Natural killer cell (primary cell): Measurements from ENCODE around the gene LRRC4B. TPM values are rescaled to one million over a fixed set of nuclear protein-coding genes. Genes with fewer than 3 reads are reported as not detected.

Experiments
- ATAC-seq, 3 donors: fragments of 150-1000 bp in 2 of 3; fragments of 200-7000 bp in 1 of 3; cut with Tn5 transposase; 1 replicate in 1 of 3; 2 replicates in 2 of 3; pipeline ENCODE4 v1.10.0; 2021; ENCODE audit warnings: mild to moderate bottlenecking in 2 of 3, moderate library complexity in 2 of 3
- DNase-seq, 2 donors: peaks; one replicate each; pipeline versions ENCODE4 v3.0.0 to v3.0.0-alpha.2; 2013 to 2021; ENCODE audit warnings: mixed read lengths in 1 of 2
- H3K27ac ChIP-seq: one replicate; pipeline ENCODE4 v1.5.1; 2013; ENCODE audit warnings: mild to moderate bottlenecking, low read length
- H3K27me3 ChIP-seq: one replicate; pipeline ENCODE4 v1.6.1; 2013; ENCODE audit warnings: low read length; ENCODE audit not compliant: control insufficient read depth, insufficient read depth
- H3K36me3 ChIP-seq: one replicate; pipeline ENCODE4 v1.6.1; 2013; ENCODE audit warnings: low read length; ENCODE audit not compliant: control insufficient read depth, insufficient read depth
- H3K4me1 ChIP-seq: one replicate; pipeline ENCODE4 v1.6.1; 2013; ENCODE audit warnings: low read length; ENCODE audit not compliant: control insufficient read depth, insufficient read depth
- H3K4me3 ChIP-seq: one replicate; pipeline ENCODE4 v1.5.1; 2013; ENCODE audit warnings: low read length
- H3K9me3 ChIP-seq: one replicate; pipeline ENCODE4 v1.6.1; 2013; ENCODE audit warnings: low read length; ENCODE audit not compliant: control insufficient read depth, insufficient read depth
- H3K27ac Mint-ChIP-seq, 2 donors: one replicate each; pipeline ENCODE4 v1.8.0; 2022; ENCODE audit warnings: mild to moderate bottlenecking in 2 of 2, mixed read lengths in 2 of 2, moderate library complexity in 1 of 2
- H3K27me3 Mint-ChIP-seq, 2 donors: one replicate each; pipeline ENCODE4 v1.8.0; 2022; ENCODE audit warnings: low read depth in 2 of 2, mixed read lengths in 2 of 2
- H3K36me3 Mint-ChIP-seq: one replicate; pipeline ENCODE4 v1.8.0; 2022; ENCODE audit warnings: mixed read lengths
- H3K4me1 Mint-ChIP-seq, 2 donors: one replicate each; pipeline ENCODE4 v1.8.0; 2022; ENCODE audit warnings: mixed read lengths in 2 of 2
- H3K4me3 Mint-ChIP-seq: one replicate; pipeline ENCODE4 v1.8.0; 2022; ENCODE audit warnings: mild to moderate bottlenecking, moderate library complexity, mixed read lengths
- H3K9me3 Mint-ChIP-seq, 2 donors: one replicate each; pipeline ENCODE4 v1.8.0; 2022; ENCODE audit warnings: mixed read lengths in 2 of 2
- CTCF ChIP-seq: fragments of 200-600 bp; IDR thresholded peaks from one replicate; pipeline ENCODE4 v1.8.0; 2022; ENCODE audit warnings: antibody characterized with exemption
- WGBS: methylation state at CpG from one replicate; pipeline ENCODE4 v1.1.7; 2013; ENCODE audit warnings: missing lambda C conversion rate; ENCODE audit not compliant: insufficient coverage; 5-methylcytosine and 5-hydroxymethylcytosine counted together
- intact Hi-C: fragments of 100-400 bp; cut with micrococcal nuclease; formaldehyde crosslinking; loops from one replicate; pipeline ENCODE4 v1.14.2; 2022
- total RNA-seq, 4 donors: library from RNA; stranded (reverse); fragments of 120-200 nt in 1 of 4; gene quantifications; one replicate each; pipeline versions ENCODE4 v1.2.3 to v1.2.4, GENCODE V29; 2013 to 2022

The LRRC4B gene
- total RNA-seq, 3 donors from 2014 or later (not counting 1 experiment from before 2014, with no cell fraction given): not detected

- 80% methylated on average over 18 of the region's 18 CpGs for WGBS
- Mint-ChIP-seq H3K27me3 (peaks cover 17 to 23% of the 10 kb centered on the region in 2 donors), H3K36me3 (no peaks in the 10 kb centered on the region), H3K9me3 (no peaks in the 10 kb centered on the region), H3K27ac (no peak overlapping the region), H3K4me3 (no peak overlapping the region), H3K4me1 (peaks cover 0 to 6% of the 10 kb centered on the region in 2 donors)
- Histone ChIP-seq H3K4me1 (no peaks in the 10 kb centered on the region), H3K4me3 (no peak overlapping the region), H3K27ac (no peak overlapping the region), H3K9me3 (no peaks in the 10 kb centered on the region), H3K27me3 (no peaks in the 10 kb centered on the region), H3K36me3 (no peaks in the 10 kb centered on the region)
- DNase-seq (no peak), ATAC-seq (no peak)
- intact Hi-C loops: no loop called here
- TF ChIP-seq CTCF: no peak
These were observed 20.6 kb downstream of the LRRC4B start for GRCh38 chr19:50547385-50548190.

- ATAC-seq: no peak
- Histone ChIP-seq H3K4me3 (no peak overlapping the region), H3K36me3 (no peaks in the 10 kb centered on the region), H3K27me3 (no peaks in the 10 kb centered on the region), H3K9me3 (no peaks in the 10 kb centered on the region), H3K27ac (no peak overlapping the region), H3K4me1 (no peaks in the 10 kb centered on the region)
- Mint-ChIP-seq H3K9me3 (no peaks in the 10 kb centered on the region), H3K4me1 (peaks cover 0 to 4% of the 10 kb centered on the region in 2 donors), H3K27ac (no peak overlapping the region), H3K27me3 (peaks cover 11 to 14% of the 10 kb centered on the region in 2 donors), H3K4me3 (no peak overlapping the region), H3K36me3 (no peaks in the 10 kb centered on the region)
- WGBS: 87% methylated on average over 29 of the region's 29 CpGs
- intact Hi-C loops: no loop called here
- no peak for DNase-seq
- no peak for TF ChIP-seq CTCF
These were observed 21.6 kb downstream of the LRRC4B start for GRCh38 chr19:50546527-50547221.

GRCh38 chr19:50542943-50543342 is 25.3 kb downstream of the LRRC4B start:
- no peaks in the 10 kb centered on the region for H3K27me3 ChIP-seq
- Mint-ChIP-seq H3K27ac (no peak overlapping the region), H3K27me3 (no peaks in the 10 kb centered on the region), H3K9me3 (no peaks in the 10 kb centered on the region), H3K4me1 (no peaks in the 10 kb centered on the region), H3K36me3 (no peaks in the 10 kb centered on the region), H3K4me3 (no peak overlapping the region)
- TF ChIP-seq CTCF: no peak
- no peaks in the 10 kb centered on the region for H3K4me1 ChIP-seq
- no peak for ATAC-seq
- intact Hi-C loops: no loop called here
- DNase-seq: no peak
- H3K9me3 ChIP-seq: no peaks in the 10 kb centered on the region
- 89% methylated on average over 21 of the region's 21 CpGs for WGBS
- H3K27ac ChIP-seq: no peak overlapping the region
- H3K36me3 ChIP-seq: no peaks in the 10 kb centered on the region
- no peak overlapping the region for H3K4me3 ChIP-seq
